Fibroblast of skin of left biceps (primary cell): ENCODE measurements around the gene PRKAG2.
"Not testable (repeated sequence)": the region's sequence is repeated elsewhere in the genome, so short reads cannot be mapped to it uniquely, and the experiment has no call there.

Source experiments
- DNase-seq, 2 experiments: peaks; one replicate each; pipeline ENCODE4 v3.0.0-alpha.2; 2013; ENCODE audit warnings: low read depth in 2 of 2

PRKAG2 gene

GRCh38 chr7:151553356-151553755 lies 323.6 kb downstream of the PRKAG2 start:
- no peak for DNase-seq

- no peak for DNase-seq
These were observed 324.4 kb downstream of the PRKAG2 start for GRCh38 chr7:151552352-151553028.

- DNase-seq = no peak
These were observed 325.1 kb downstream of the PRKAG2 start for GRCh38 chr7:151551820-151552219.

- DNase-seq = peak; percentile 66 to 71
These were observed 326.1 kb downstream of the PRKAG2 start for GRCh38 chr7:151550656-151551286.

GRCh38 chr7:151549644-151550043 lies 327.3 kb downstream of the PRKAG2 start:
- DNase-seq = no peak

- no peak for DNase-seq
These were observed 327.8 kb downstream of the PRKAG2 start for GRCh38 chr7:151549083-151549482.

GRCh38 chr7:151544183-151544582 lies 332.7 kb downstream of the PRKAG2 start:
- DNase-seq = no peak

GRCh38 chr7:151542606-151543130 lies 334.2 kb downstream of the PRKAG2 start:
- DNase-seq = no peak

- no peak for DNase-seq
These were observed 335.0 kb downstream of the PRKAG2 start for GRCh38 chr7:151541709-151542499.

- no peak for DNase-seq
These were observed 336.8 kb downstream of the PRKAG2 start for GRCh38 chr7:151540146-151540545.

- no peak for DNase-seq
These were observed 337.7 kb downstream of the PRKAG2 start for GRCh38 chr7:151539088-151539671.

- no peak for DNase-seq
These were observed 338.9 kb downstream of the PRKAG2 start for GRCh38 chr7:151537818-151538561.

- DNase-seq = not testable (repeated sequence)
These were observed 340.7 kb downstream of the PRKAG2 start for GRCh38 chr7:151536178-151536577.

GRCh38 chr7:151529842-151530241 lies 347.1 kb downstream of the PRKAG2 start:
- no peak for DNase-seq

GRCh38 chr7:151524845-151525244 lies 352.1 kb downstream of the PRKAG2 start:
- no peak for DNase-seq

GRCh38 chr7:151524331-151524730 lies 352.6 kb downstream of the PRKAG2 start:
- no peak for DNase-seq

GRCh38 chr7:151520419-151521261 lies 356.3 kb downstream of the PRKAG2 start:
- no peak for DNase-seq

GRCh38 chr7:151519765-151520418 lies 357.0 kb downstream of the PRKAG2 start, which contains the start of gene RHEB:
Gene RHEB, minus strand, starts transcription at chr7:151519895. Its CDS starts 384 bp downstream, at chr7:151519511.
- peak; percentile 99 for DNase-seq

- DNase-seq = not testable (repeated sequence)
These were observed 357.8 kb downstream of the PRKAG2 start for GRCh38 chr7:151518947-151519764.
